ENCODE data around the gene TCERG1.
"Not testable (repeated sequence)": the region's sequence is repeated elsewhere in the genome, so short reads cannot be mapped to it uniquely, and the experiment has no call there.

The TCERG1 gene

DNA sequence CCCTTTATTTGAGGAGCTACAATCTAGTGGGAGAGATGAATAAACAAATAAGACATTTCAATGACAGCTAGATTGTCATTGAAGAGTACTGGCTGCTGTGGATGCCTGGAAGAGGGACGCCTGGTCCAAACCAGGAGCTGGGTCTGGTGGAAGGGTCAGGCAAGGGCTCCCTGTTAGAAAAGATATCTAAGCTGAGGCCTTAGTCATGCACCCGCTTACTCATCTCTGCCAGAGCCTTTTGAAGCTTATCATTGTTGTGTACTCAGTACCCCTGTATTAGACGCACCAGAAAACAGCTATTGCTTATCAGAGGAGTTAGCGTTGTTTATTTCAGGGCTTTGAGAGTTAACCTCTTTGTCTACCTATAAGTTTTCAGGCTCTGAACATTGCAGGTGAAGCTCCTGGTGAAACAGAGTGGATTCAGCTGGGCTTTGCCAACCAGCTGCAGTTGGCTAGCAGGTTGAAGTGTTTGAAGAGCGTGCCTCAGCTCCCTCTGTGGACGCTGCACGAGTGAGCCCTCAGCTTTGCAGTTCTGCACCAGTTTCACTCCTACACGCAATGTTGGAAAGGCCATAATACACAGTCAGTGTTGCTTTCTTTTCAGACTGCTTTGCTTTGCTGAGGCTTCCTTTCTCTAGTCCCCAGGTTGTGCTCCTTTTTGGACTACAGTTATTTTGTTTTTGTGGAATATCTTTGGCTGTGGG lies 74.4 kb downstream of the TCERG1 start:
- no peak for DNase-seq

DNA sequence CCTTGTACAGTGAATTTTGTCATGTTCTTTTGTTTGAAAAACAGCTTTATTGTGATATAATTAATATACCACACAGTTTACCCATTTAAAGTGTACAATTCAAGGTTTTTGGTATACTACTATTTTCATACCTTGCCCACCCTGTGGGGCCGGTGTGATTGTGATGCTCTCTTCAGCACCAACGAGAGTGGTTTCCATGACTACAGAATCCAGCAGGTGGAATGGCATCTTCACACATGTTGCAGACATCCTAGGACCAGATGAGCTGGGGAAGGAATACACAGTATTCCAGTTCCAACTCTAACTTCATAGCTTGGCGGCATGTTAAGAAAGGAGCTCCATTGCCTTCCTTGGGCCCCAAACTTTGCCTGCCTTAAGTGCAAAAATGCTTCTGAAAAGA lies 76.6 kb downstream of the TCERG1 start:
- DNase-seq = no peak

- DNase-seq = no peak
Measured at GRCh38 chr5:146527785-146528184, 80.7 kb downstream of the TCERG1 start.

- no peak for DNase-seq
Measured at GRCh38 chr5:146528236-146528635, 81.1 kb downstream of the TCERG1 start.

DNA sequence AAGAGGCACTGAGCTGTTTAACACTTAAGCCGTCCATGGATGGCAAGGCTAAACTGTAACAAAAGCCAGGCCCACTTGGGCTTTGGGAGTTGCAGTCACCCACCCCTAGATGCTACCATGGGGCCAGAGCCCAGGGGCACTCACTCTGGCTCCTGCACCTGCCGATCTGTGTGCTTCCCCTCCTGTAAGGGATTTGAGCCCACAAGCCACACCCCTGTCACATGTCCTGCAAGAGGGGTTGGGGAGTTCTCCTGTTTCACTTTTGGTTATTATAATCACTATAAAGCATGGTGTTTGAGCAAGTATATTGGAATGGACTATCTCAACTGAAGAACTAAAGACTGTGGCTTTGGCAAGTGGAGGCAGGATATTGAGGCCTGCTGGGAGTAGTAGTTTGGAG lies 82.9 kb downstream of the TCERG1 start:
- no peak for DNase-seq

- no peak for DNase-seq
Measured at GRCh38 chr5:146533260-146533857, 86.2 kb downstream of the TCERG1 start.

DNA sequence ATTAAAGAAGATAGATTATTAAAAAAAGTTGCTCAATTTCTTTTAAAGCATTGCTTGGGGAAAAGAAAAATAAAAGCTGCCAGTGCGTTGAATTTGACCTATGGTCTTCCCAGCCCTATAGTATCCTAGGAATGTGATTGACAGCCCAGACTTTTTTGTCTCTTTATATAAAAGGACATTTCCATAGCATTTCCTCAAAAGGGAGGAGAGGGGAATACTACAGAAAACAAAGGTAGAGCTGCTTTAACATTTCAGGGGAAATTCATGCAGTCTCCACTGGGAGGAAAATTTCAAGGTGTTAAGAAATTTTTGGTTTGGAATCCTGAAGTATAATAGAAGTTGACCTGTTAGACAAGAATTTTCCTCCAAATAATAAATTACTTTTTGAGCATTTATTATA lies 86.7 kb downstream of the TCERG1 start:
- DNase-seq = no peak

DNA sequence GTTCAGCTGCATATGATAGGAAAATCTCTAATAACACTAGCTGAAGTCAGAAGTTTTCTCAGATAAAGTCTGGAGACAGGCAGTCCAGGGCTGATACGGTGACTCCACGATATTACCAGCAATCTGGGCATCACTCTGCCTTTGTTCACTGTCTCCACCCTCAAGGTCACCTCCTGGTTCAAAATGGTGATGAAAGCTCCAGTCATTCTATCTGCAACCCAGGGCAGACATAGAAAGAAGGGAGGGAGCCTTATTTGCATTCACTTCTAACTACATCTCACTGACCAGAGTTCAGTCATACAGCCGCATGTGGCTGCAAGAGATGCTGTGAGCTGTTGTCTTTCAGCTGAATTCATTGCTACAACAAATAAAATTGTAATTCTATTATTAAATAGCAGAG lies 91.3 kb downstream of the TCERG1 start:
- no peak for DNase-seq

DNA sequence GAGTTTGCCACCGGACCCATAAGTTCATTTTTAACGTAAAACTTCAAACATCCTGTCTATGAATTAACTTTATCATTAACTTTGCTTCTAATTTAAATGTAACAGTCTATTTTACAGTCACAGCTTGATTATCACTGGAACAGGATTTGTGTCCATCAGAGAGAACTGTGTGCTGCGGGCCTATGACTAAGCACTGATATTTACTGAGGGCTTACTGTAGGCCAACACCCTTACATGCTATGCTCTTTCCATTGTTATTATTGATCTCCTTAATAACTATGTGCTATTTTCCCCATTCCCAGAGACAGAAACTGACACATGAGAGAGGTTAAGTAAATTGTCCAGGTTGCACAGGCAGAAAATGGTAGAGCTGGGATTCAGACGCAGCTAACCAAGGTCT lies 92.8 kb downstream of the TCERG1 start:
- DNase-seq = no peak

DNA sequence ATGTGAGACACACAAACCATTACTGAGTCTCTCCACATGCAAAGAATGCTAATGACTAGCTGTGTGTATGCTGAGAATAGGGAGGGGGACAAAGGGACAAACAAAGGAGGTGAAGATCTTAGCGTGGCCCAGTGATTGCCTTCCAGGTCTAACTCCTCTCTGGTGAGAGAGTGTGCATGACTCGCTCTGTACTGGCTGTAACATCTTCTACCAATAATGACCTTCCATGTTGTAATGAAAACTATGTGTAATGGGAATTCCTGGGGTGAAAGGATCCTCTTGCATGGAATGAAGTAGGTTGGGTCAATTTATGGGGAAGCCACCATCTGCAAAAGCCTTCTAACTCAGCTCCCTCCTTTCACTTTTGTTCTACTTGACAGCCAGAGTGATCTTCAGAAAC lies 93.3 kb downstream of the TCERG1 start:
- no peak for DNase-seq

DNA sequence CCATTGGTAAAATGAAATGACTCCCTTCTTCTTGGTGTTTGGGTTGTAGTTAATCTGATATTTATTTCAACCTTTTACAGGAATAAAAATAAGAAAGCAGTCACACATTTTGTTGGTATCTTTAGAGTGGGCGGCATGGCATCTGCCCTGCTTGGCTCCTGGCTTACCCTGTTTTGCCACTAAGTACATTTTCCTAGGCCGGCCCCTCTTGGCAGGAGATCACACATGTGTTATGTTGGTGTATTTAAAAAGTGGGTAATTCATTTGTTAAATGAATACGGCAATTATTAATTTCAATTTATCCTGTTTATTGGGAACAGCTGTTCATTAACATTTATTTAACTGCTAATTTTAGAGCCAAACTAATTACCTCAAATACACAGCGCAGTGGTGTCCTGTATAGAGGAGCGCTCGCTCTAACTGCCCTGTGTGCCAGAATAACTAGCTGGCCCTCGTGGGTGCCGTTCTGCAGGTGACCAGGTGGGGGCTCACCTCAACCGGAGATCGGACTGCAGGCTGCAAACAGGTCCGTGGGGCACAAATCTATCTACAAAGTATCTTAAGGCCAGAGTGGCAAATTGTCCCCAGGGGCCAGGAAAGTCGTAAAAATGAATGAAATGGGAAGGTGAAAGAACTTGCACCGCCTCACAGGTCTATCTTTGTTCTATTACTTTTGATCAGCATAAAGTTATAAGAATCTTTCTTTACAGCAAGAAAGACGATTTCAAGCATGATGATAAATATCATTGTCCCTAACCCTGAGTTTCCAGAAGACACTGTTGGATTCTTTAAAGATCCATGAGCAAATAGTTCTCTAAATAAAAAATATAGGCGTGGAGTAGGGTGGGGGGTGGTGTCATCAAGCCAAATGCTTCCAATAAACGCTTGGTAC lies 95.1 kb downstream of the TCERG1 start:
- DNase-seq = peak in 1 of 2 experiments; percentile 12

GRCh38 chr5:146544232-146544631 lies 97.1 kb downstream of the TCERG1 start:
- DNase-seq = no peak

DNA sequence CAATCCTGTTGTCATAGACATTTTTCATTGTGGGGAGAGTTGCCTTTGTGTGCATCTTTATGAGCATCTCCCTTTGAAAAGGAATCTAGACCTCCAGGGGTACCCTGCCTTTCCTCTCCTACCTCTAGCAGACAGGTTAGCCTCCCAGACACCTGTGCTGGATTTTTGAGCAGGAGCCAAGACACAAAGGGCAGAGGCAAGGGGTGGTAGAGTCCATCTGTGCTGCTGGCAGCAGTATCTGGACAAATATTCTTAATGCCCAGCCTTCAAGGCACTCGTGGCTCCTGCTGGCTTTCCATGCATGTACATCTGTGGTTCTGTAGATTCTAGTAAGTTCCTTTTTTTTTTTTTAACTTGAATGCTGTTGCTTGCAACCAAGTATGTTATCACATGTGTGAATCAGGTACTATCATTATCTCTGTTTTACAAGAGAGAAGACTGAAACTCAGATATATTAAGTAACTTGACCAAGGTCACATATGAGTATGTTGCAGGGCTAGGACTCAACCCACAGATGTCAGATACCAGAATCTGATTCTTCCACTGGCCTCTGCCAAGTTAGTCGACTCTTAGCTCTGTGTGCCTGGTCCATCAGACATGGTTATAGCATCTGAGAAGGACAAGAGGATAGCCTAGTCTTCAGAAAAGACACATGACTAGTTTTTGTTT lies 101.8 kb downstream of the TCERG1 start:
- DNase-seq = peak in 1 of 2 experiments; percentile 31

DNA sequence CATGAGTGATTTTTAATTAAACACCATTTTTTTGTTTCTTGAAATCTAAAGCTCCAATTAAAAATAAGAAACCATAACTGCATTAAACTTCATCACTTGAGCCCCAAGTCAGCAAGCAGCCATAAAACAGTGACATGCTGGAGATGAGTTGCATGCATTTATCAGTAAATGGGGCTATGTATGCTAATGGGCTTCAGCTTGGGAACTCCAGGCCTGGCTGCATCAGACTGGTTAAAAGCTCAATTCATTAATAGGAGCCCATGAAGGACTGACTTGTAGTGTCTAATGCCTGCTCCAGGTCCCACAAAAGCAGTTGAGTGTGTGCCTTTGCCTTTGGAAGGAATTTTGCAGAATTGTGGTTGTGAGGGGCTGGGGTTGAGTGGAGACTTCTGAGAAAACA lies 102.5 kb downstream of the TCERG1 start:
- DNase-seq = no peak

DNA sequence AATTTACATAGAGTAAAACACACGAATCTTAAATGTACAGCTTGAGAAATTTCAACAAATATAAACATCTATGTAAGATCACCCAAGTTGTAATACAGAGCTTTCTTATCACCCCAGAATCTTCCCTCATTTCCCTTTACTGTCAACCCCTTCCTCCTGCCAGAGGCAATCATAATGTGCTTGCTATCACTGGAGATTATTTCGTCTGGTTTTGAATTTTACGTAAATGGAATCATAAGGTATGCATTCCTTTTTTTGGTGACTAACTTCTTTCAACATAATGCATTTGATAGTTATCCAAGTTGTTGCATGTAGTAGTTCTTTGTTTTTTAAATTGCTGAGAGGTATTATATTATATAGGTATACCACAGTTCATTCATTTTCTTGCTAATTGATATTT lies 106.3 kb downstream of the TCERG1 start:
- DNase-seq = no peak

GRCh38 chr5:146556884-146557283 lies 109.8 kb downstream of the TCERG1 start:
- DNase-seq = not testable (repeated sequence)

GRCh38 chr5:146560205-146560812 lies 113.2 kb downstream of the TCERG1 start:
- no peak for DNase-seq
